NCI-H187 (cell line): ENCODE data around the gene TSHZ2.

Experiments used
- DNase-seq, 2 experiments: peaks; one replicate each; lab custom pipeline; 2025; lab: John Stamatoyannopoulos, UW

TSHZ2 gene

GRCh38 chr20:53133628-53134027, 161.5 kb downstream of the TSHZ2 start:
- no peak for DNase-seq

GRCh38 chr20:53136473-53136872, 164.3 kb downstream of the TSHZ2 start:
- DNase-seq: no peak

GRCh38 chr20:53138454-53139262, 166.5 kb downstream of the TSHZ2 start:
- no peak for DNase-seq

- DNase-seq: no peak
These were observed 169.3 kb downstream of the TSHZ2 start for GRCh38 chr20:53141201-53142050.

GRCh38 chr20:53142225-53143127, 170.3 kb downstream of the TSHZ2 start:
- DNase-seq: no peak

- no peak for DNase-seq
These were observed 174.2 kb downstream of the TSHZ2 start for GRCh38 chr20:53146201-53146891.

GRCh38 chr20:53148771-53149147, 176.6 kb downstream of the TSHZ2 start:
- DNase-seq: no peak

GRCh38 chr20:53149148-53149889, 177.2 kb downstream of the TSHZ2 start:
- DNase-seq: peak; percentile 9 to 12

GRCh38 chr20:53149890-53150205, 177.7 kb downstream of the TSHZ2 start:
- no peak for DNase-seq

- no peak for DNase-seq
These were observed 178.4 kb downstream of the TSHZ2 start for GRCh38 chr20:53150532-53150931.

- no peak for DNase-seq
These were observed 180.1 kb downstream of the TSHZ2 start for GRCh38 chr20:53152228-53152627.

- no peak for DNase-seq
These were observed 182.4 kb downstream of the TSHZ2 start for GRCh38 chr20:53154540-53154939.

- DNase-seq: peak in 1 of 2 experiments; percentile 14
These were observed 185.6 kb downstream of the TSHZ2 start for GRCh38 chr20:53157443-53158408.

- no peak for DNase-seq
These were observed 187.0 kb downstream of the TSHZ2 start for GRCh38 chr20:53159160-53159559.

GRCh38 chr20:53161073-53161472, 188.9 kb downstream of the TSHZ2 start:
- no peak for DNase-seq

GRCh38 chr20:53161473-53161872, 189.3 kb downstream of the TSHZ2 start:
- DNase-seq: no peak

- DNase-seq: peak; percentile 31 to 32
These were observed 190.2 kb downstream of the TSHZ2 start for GRCh38 chr20:53162251-53162835.

GRCh38 chr20:53163486-53163885, 191.3 kb downstream of the TSHZ2 start:
- DNase-seq: no peak

GRCh38 chr20:53164072-53164471, 191.9 kb downstream of the TSHZ2 start:
- no peak for DNase-seq
